ENCODE results near the gene PDIA4.
A peak's percentile ranks its signal among the peaks of the same experiment; 100 is the strongest.
"Not testable (repeated sequence)": the region's sequence is repeated elsewhere in the genome, so short reads cannot be mapped to it uniquely, and the experiment has no call there.

The PDIA4 gene

DNA sequence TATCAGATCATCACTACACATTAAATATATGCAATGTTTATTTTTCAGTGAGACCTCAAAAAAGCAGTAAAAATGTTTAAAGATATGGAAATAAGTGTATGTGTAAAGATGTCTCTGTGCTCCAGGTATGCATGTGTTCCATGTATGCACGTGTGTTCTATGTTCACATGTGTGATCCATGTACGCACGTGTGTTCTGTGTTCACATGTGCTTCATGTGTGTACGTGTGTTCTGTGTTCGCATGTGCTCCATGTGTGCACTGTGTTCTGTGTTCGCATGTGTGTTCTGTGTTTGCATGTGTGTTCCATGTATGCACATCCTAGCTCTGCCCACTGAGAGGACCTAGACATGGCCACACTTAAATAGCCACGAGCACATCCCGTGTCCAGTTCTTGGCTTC, 15.6 kb upstream of the PDIA4 start:
- H3K9me3 ChIP-seq, result no peaks in the 10 kb centered on the region
- no peaks in the 10 kb centered on the region for H3K27me3 ChIP-seq
- DNase-seq, result no peak
- H3K4me1 ChIP-seq, result no peaks in the 10 kb centered on the region
- H3K36me3 ChIP-seq, result no peaks in the 10 kb centered on the region
- TF ChIP-seq, protein P1, sequence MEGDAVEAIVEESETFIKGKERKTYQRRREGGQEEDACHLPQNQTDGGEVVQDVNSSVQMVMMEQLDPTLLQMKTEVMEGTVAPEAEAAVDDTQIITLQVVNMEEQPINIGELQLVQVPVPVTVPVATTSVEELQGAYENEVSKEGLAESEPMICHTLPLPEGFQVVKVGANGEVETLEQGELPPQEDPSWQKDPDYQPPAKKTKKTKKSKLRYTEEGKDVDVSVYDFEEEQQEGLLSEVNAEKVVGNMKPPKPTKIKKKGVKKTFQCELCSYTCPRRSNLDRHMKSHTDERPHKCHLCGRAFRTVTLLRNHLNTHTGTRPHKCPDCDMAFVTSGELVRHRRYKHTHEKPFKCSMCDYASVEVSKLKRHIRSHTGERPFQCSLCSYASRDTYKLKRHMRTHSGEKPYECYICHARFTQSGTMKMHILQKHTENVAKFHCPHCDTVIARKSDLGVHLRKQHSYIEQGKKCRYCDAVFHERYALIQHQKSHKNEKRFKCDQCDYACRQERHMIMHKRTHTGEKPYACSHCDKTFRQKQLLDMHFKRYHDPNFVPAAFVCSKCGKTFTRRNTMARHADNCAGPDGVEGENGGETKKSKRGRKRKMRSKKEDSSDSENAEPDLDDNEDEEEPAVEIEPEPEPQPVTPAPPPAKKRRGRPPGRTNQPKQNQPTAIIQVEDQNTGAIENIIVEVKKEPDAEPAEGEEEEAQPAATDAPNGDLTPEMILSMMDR (IDR thresholded peaks at IDR 0.05; ENCODE audit: low read depth, low read length), result no peak
- no peak overlapping the region for H3K4me3 ChIP-seq (ENCODE audit: low read depth, low read length)

DNA sequence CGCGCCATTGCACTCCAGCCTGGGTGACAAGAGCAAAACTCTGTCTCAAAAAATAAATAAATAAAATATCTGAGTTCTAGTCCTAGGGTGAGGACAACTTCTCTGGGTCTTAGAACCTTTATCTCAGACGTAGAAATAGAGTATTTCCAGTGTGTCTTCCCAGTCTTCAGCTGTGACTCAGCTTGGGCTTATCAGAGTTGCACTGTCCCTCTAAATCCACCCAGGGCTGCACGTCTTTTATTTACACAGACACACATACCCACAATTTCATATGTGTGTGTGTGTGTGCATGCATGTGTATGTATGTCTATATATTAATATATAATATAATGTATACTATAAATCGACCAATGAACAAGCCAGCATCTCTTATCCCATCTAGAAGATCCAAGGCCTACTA, 13.0 kb upstream of the PDIA4 start:
- no peaks in the 10 kb centered on the region for H3K36me3 ChIP-seq
- H3K4me1 ChIP-seq, result no peaks in the 10 kb centered on the region
- no peak overlapping the region for H3K4me3 ChIP-seq (ENCODE audit: low read depth, low read length)
- TF ChIP-seq, protein P1 (IDR thresholded peaks at IDR 0.05; ENCODE audit: low read depth, low read length), result no peak
- no peak for DNase-seq
- H3K27me3 ChIP-seq, result no peaks in the 10 kb centered on the region
- H3K9me3 ChIP-seq, result no peaks in the 10 kb centered on the region; the same call in 1 of the 2 replicates

- DNase-seq, H3K27me3 ChIP-seq: not testable (repeated sequence)
These were observed 10.3 kb upstream of the PDIA4 start for GRCh38 chr7:149038641-149039040.

DNA sequence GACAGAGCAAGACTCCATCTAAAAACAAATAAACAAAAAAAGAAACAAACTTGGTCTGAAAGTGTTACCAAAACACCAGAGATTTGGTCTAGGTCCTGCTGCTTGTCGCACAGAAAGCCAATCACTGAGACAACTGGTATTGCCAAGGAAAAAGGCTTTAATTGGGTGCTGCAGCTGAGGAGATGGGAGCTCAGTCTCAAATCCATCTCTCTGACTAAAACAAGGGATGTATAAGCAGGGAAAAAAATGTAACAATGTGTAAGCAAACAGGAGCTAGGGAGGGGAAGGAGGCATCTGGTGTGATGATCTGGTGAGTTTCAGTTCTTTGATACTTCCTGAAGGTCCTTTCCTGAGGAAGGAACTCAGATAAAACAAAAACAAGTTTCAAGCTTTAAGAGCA, 8.4 kb upstream of the PDIA4 start:
- DNase-seq, result no peak
- TF ChIP-seq, protein P1 (IDR thresholded peaks at IDR 0.05; ENCODE audit: low read depth, low read length), result no peak
- Histone ChIP-seq H3K9me3 (no peaks in the 10 kb centered on the region; the same call in 1 of the 2 replicates), H3K36me3 (no peaks in the 10 kb centered on the region), H3K4me1 (no peaks in the 10 kb centered on the region), H3K27me3 (no peaks in the 10 kb centered on the region), H3K4me3 (ENCODE audit: low read depth, low read length) (no peak overlapping the region)

More at GRCh38 chr7:149038641-149039040, 10.3 kb upstream of the PDIA4 start:
- H3K4me1 ChIP-seq; H3K9me3 ChIP-seq; H3K36me3 ChIP-seq; H3K4me3 ChIP-seq (ENCODE audit: low read depth, low read length): not testable (repeated sequence)

GRCh38 chr7:149031353-149031910, 3.1 kb upstream of the PDIA4 start:
- Histone ChIP-seq H3K4me3 (ENCODE audit: low read depth, low read length) (no peak overlapping the region), H3K27me3 (no peaks in the 10 kb centered on the region), H3K4me1 (no peaks in the 10 kb centered on the region), H3K36me3 (no peaks in the 10 kb centered on the region), H3K9me3 (no peaks in the 10 kb centered on the region)
- TF ChIP-seq, protein P1 (IDR thresholded peaks at IDR 0.05; ENCODE audit: low read depth, low read length), result no peak
- no peak for DNase-seq

GRCh38 chr7:149030439-149030838, 2.1 kb upstream of the PDIA4 start:
- H3K27me3 ChIP-seq; H3K4me1 ChIP-seq; DNase-seq; H3K9me3 ChIP-seq; H3K36me3 ChIP-seq; H3K4me3 ChIP-seq (ENCODE audit: low read depth, low read length): not testable (repeated sequence)

GRCh38 chr7:149027611-149028345, 527 bp downstream of the PDIA4 start:
- Histone ChIP-seq H3K9me3 (no peaks in the 10 kb centered on the region), H3K27me3 (no peaks in the 10 kb centered on the region), H3K36me3 (peaks cover 12% of the 10 kb centered on the region), H3K4me3 (ENCODE audit: low read depth, low read length) (peak overlapping the region; percentile 91), H3K4me1 (no peaks in the 10 kb centered on the region)
- TF ChIP-seq, protein P1 (IDR thresholded peaks at IDR 0.05; ENCODE audit: low read depth, low read length), result no peak
- peak; percentile 21 for DNase-seq

Measured in BE2C (cell line).